ENCODE results near the gene PTP4A1. TPM values are rescaled to one million over a fixed set of nuclear protein-coding genes. Genes with fewer than 3 reads are reported as not detected.

PTP4A1 gene
- total RNA-seq, 4 donors from 2014 or later: 10.5 to 22.8 (median 18.4) TPM

GRCh38 chr6:63574554-63574900 is 2.2 kb downstream of the PTP4A1 start:
- Histone ChIP-seq H3K9me3 (no peaks in the 10 kb centered on the region), H3K4me3 (peak overlapping the region in 3 of 4 donors; percentile 66 to 100 (median 79)), H3K4me1 (peaks cover 0 to 42% (median 6%) of the 10 kb centered on the region in 4 donors), H3K27ac (peak overlapping the region; percentile 96 to 100 (median 98)), H3K36me3 (peaks cover 0 to 28% (median 1%) of the 10 kb centered on the region in 3 donors), H3K27me3 (no peaks in the 10 kb centered on the region)
- TF ChIP-seq EP300 (IDR thresholded peaks at IDR 0.05): no peak
- TF ChIP-seq, protein P1, sequence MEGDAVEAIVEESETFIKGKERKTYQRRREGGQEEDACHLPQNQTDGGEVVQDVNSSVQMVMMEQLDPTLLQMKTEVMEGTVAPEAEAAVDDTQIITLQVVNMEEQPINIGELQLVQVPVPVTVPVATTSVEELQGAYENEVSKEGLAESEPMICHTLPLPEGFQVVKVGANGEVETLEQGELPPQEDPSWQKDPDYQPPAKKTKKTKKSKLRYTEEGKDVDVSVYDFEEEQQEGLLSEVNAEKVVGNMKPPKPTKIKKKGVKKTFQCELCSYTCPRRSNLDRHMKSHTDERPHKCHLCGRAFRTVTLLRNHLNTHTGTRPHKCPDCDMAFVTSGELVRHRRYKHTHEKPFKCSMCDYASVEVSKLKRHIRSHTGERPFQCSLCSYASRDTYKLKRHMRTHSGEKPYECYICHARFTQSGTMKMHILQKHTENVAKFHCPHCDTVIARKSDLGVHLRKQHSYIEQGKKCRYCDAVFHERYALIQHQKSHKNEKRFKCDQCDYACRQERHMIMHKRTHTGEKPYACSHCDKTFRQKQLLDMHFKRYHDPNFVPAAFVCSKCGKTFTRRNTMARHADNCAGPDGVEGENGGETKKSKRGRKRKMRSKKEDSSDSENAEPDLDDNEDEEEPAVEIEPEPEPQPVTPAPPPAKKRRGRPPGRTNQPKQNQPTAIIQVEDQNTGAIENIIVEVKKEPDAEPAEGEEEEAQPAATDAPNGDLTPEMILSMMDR (IDR thresholded peaks at IDR 0.05): peak in 1 of 5 experiments; percentile 3
- no peak for TF ChIP-seq POLR2A (IDR thresholded peaks at IDR 0.05)
- no peak for DNase-seq (ENCODE audit: low spot score in 2 of 2)
- 70 to 78% methylated on average over 2 of the region's 2 CpGs for WGBS, 2 donors

DNA sequence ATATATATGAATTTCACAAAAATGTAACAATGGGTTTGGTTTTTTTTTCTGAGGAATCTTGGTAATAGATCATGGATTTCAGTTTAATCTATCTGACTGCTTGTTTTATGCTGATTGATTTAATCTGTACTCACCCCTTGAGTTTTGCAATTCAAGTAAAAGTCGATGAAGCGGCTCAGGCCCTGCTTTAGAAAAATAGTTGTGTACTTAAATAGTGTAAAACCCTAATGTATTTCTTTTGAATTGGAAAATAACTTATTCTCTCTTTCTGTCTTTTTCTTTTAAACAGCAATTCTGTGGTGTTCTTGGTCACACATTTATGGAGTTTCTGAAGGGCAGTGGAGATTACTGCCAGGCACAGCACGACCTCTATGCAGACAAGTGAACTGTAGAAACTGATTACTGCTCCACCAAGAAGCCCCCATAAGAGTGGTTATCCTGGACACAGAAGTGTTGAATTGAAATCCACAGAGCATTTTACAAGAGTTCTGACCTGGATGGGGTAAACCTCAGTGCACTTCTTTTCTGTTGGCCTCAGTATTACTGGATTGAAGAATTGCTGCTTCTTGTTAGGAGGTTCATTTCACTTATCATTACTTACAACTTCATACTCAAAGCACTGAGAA is 4.0 kb downstream of the PTP4A1 start:
- no peak overlapping the region for H3K27ac ChIP-seq
- TF ChIP-seq, protein P1 (IDR thresholded peaks at IDR 0.05): no peak
- TF ChIP-seq POLR2A (IDR thresholded peaks at IDR 0.05) (no peak), EP300 (IDR thresholded peaks at IDR 0.05) (no peak)
- DNase-seq (ENCODE audit: low spot score in 2 of 2): no peak
- WGBS, 2 donors: 71 to 79% methylated on average over 3 of the region's 3 CpGs
- no peaks in the 10 kb centered on the region for H3K27me3 ChIP-seq
- peaks cover 0 to 42% (median 6%) of the 10 kb centered on the region in 4 donors for H3K4me1 ChIP-seq
- H3K36me3 ChIP-seq: peaks cover 0 to 45% (median 9%) of the 10 kb centered on the region in 3 donors
- no peak overlapping the region for H3K4me3 ChIP-seq
- H3K9me3 ChIP-seq: no peaks in the 10 kb centered on the region

GRCh38 chr6:63576985-63577712 is 4.9 kb downstream of the PTP4A1 start:
- Histone ChIP-seq H3K36me3 (peaks cover 0 to 53% (median 9%) of the 10 kb centered on the region in 3 donors), H3K27ac (no peak overlapping the region), H3K4me3 (no peak overlapping the region), H3K9me3 (no peaks in the 10 kb centered on the region), H3K4me1 (peaks cover 0 to 35% (median 6%) of the 10 kb centered on the region in 4 donors), H3K27me3 (no peaks in the 10 kb centered on the region)
- WGBS, 2 donors: 94 to 95% methylated on average over 5 of the region's 5 CpGs
- no peak for DNase-seq (ENCODE audit: low spot score in 2 of 2)
- no peak for TF ChIP-seq EP300 (IDR thresholded peaks at IDR 0.05)
- TF ChIP-seq POLR2A (IDR thresholded peaks at IDR 0.05): no peak
- TF ChIP-seq, protein P1 (IDR thresholded peaks at IDR 0.05): no peak

DNA sequence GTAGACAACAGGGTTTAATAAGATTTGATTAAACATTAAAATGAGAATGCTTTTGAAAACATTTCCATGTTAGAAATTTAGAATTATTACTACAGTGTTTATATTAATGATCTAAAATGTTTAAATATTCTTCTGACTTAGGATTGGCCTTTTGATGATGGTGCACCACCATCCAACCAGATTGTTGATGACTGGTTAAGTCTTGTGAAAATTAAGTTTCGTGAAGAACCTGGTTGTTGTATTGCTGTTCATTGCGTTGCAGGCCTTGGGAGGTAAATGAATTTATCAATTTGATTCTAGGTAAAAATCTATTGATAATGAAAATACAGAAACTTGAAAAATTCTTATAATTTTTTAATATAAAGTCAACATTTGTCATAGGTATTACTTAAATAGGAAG is 6.5 kb downstream of the PTP4A1 start:
- H3K36me3 ChIP-seq: peaks cover 0 to 66% (median 9%) of the 10 kb centered on the region in 3 donors
- TF ChIP-seq POLR2A (IDR thresholded peaks at IDR 0.05): no peak
- TF ChIP-seq, protein P1 (IDR thresholded peaks at IDR 0.05): no peak
- no peak for TF ChIP-seq EP300 (IDR thresholded peaks at IDR 0.05)
- DNase-seq (ENCODE audit: low spot score in 2 of 2): no peak
- H3K27ac ChIP-seq: no peak overlapping the region
- no peaks in the 10 kb centered on the region for H3K9me3 ChIP-seq
- no peaks in the 10 kb centered on the region for H3K27me3 ChIP-seq
- WGBS, 2 donors: 96 to 98% methylated on average over 2 of the region's 2 CpGs
- peaks cover 0 to 35% (median 6%) of the 10 kb centered on the region in 4 donors for H3K4me1 ChIP-seq
- H3K4me3 ChIP-seq: no peak overlapping the region
